Medulla oblongata (tissue), 1 donor: ENCODE results near the gene ZCCHC4.
"Not testable (repeated sequence)": the region's sequence is repeated elsewhere in the genome, so short reads cannot be mapped to it uniquely, and the experiment has no call there.

Experiments used
- DNase-seq: peaks from one replicate; pipeline ENCODE4 v3.0.0-alpha.2; 2015; ENCODE audit errors: extremely low spot score

ZCCHC4 gene

GRCh38 chr4:25320773-25321172, 8.2 kb downstream of the ZCCHC4 start:
- DNase-seq, result no peak

- no peak for DNase-seq
These were observed 9.1 kb downstream of the ZCCHC4 start for GRCh38 chr4:25321703-25322102.

DNA sequence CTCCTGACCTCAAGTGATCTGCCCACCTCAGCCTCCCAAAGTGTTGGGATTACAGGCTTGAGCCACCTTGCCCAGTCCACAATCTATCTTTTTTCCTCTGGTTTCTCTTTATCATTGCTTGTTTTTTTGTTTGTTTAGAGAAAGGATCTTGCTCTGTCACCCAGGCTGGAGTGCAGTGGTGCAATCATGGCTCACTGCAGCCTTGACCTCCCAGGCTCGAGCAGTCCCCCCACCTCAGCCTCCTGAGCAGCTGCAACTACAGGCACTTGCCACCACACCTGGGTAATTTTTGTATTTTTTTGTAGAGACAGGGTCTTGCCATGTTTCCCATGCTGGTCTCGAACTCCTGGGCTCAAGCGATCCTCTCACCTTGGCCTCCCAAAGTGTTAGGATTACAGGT, 15.9 kb downstream of the ZCCHC4 start:
- not testable (repeated sequence) for DNase-seq

DNA sequence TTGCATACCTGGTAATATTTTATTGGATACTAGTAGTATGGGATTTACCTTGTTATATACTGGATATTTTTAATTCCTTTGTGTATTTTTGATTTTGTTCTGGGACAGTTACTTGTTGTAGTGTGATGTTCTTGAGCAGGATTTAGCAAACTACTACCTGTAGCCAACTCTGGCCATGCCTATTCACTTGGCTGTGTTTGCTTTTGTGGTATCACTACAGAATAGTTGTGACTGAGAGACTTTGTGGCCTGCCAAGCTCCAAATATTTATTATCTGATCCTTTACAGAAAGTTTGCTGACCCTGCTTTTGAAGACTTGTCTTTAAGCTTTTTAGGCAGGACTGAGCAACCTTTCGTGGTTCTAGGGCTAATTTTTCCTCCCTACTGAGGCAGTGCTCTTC, 17.8 kb downstream of the ZCCHC4 start:
- DNase-seq, result no peak

- DNase-seq, result peak; percentile 45
These were observed 18.6 kb downstream of the ZCCHC4 start for GRCh38 chr4:25330905-25331808.

GRCh38 chr4:25343671-25344070, 31.1 kb downstream of the ZCCHC4 start:
- DNase-seq, result no peak

GRCh38 chr4:25345744-25346143, 33.2 kb downstream of the ZCCHC4 start:
- DNase-seq, result no peak

- no peak for DNase-seq
These were observed 34.3 kb downstream of the ZCCHC4 start for GRCh38 chr4:25346913-25347312.

DNA sequence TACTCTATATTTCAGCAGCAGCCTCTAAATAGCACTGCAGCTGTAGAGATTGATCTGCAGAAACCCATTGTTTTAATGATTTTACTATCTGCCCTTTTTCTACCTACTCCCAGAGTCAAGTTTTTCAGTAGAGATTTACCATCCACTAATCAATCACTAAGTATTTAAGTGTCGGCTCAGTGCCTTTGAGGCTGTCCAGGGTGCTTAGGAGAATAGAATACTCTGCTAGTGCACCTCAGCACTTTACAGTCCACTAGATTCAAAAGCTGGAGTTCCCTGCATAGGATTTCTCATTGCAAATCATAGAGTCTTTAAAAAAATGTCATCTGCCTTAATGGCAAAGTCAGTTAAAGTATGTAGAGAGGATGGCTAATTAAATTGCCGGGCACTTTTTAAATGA, 34.9 kb downstream of the ZCCHC4 start:
- no peak for DNase-seq

GRCh38 chr4:25347971-25348370, 35.4 kb downstream of the ZCCHC4 start:
- DNase-seq, result no peak

DNA sequence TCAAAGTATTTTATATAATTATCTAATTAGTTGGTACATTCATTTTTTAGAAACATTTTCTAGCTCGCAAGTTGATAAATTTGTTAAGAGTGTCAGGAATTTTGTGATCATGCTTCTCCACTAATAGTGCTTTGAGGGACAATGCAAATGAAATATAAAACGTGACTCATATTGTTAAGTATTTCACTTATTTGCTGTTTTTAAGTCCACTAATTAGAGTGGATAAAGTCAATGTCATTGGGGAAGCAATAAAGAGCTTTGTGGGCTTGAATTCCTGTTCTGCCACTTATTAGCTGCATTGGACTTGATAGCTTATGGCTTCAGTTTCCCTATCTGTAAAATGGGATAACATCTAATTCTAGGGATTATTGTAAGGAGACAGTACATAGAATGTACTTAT, 38.0 kb downstream of the ZCCHC4 start:
- no peak for DNase-seq

- no peak for DNase-seq
These were observed 39.3 kb downstream of the ZCCHC4 start for GRCh38 chr4:25351777-25352416.

- no peak for DNase-seq
These were observed 43.5 kb downstream of the ZCCHC4 start for GRCh38 chr4:25356068-25356467.

- no peak for DNase-seq
These were observed 46.1 kb downstream of the ZCCHC4 start for GRCh38 chr4:25358515-25359275.

- no peak for DNase-seq
These were observed 48.7 kb downstream of the ZCCHC4 start for GRCh38 chr4:25361253-25361652.

DNA sequence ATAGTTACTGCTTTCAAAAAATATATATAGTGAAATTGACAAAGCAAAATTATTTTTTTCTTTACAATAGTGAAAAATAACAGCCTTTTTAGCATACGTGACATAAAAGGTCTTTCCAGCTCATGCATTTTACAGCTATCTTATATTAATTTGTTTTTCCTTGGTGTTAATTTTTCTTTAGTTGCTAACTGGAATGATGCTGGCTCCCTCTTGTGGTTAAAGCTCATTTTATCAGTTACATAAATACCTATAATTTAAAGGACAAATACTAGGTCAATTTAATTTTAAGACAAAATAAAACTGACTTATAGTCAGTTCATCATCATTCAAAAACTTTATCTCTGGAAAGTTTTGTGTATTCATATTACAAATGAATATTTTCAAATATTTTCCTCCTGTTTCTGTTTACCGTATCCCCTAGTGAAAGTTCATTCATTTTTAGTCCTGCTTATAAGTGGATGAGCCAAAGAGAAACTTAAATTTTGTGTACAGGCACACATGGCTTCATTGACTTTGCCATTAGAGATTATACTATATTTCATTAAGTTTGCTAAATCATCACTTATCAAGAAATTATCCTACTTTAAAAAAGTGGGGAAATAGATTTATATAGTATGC, 54.5 kb downstream of the ZCCHC4 start:
- peak; percentile 50 for DNase-seq

GRCh38 chr4:25367877-25368276, 55.3 kb downstream of the ZCCHC4 start:
- no peak for DNase-seq

DNA sequence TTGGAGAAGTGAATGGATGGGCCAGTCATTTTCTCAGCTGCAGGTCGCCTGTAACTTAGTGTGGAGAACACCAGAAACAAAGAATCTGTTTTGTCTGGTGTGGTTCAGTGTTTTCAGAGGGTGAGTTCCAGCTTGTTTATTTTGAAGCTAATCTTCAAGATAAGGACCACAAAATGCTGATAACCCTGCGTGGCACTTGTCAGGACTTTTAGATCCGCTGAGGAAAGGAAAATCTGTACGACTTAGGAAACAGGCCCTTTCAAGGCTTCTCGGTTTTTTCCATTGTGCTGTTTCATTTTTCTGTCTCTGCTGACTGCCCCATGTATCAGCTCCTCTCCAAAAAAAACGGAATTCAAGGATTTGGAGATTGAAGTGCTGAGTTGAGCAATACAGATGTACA, 55.7 kb downstream of the ZCCHC4 start:
- DNase-seq, result no peak

DNA sequence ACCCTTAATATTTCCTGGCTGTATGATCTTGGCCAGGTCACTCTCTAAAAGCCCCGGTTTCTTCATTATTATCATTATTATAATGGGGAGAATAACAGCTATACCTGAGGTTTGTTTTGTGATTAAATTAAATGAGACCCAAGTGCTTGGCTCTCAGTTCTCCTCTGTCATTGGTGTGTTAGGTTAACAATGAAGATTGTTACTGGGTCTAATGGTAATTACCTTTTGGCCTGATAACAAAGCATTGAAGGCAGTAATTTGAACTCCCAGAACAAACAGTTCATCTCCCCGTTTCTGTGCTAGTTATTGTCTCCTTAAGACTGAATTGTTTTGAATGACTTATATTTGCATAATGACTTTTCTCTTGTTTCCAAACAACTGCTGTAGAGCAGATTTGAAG, 57.7 kb downstream of the ZCCHC4 start:
- DNase-seq, result no peak

DNA sequence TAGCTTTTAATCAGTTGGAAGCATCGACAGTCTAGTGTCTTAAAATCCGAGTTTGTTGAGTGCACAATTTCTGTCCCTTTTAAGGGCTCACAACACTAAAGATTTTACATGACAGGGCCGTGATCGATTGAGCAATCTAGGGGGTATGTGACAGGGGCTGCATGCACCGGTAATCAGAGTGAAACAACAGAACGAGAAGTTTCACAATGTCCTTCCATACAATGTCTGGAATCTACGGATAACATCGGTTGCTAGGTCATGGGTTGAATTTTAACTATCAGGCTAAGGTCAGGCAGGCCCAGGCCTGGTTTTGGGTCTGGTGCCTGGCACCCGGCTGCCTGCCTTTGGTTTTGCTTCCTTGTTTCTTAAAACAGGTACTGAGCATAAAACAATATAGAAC, 60.0 kb downstream of the ZCCHC4 start:
- not testable (repeated sequence) for DNase-seq

GRCh38 chr4:25376754-25377571, 64.4 kb downstream of the ZCCHC4 start, which contains the start of gene ANAPC4:
TSS of gene ANAPC4 (plus strand) at chr4:25377263. CDS start at chr4:25377428, 165 bp downstream.
- peak; percentile 90 for DNase-seq
